Middle frontal gyrus (tissue), 1 donor: ENCODE data around the gene CCDC106.

Source experiments
- DNase-seq: peaks from one replicate; pipeline ENCODE4 v3.0.0-alpha.2; 2015; ENCODE audit warnings: low spot score; ENCODE audit errors: extremely low spot score

CCDC106 gene

DNA sequence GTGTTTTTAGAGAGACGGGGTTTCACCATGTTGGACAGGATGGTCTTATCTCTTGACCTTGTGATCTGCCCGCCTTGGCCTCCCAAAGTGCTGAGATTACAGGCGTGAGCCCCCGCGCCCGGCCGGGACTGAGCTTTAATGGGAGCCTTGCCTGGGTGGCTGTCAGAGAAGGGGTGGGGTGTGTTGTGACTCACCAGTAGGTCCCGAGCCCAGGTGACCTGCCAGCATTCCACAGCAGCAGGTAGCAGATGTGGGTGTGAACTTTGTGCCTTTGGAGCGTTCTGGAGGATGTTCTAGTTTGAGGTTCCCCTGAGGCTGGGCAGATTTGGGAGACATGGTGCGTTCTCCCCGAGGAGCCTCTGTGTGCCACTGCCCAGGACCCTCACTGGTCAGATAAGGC is 19.9 kb downstream of the CCDC106 start:
- no peak for DNase-seq

DNA sequence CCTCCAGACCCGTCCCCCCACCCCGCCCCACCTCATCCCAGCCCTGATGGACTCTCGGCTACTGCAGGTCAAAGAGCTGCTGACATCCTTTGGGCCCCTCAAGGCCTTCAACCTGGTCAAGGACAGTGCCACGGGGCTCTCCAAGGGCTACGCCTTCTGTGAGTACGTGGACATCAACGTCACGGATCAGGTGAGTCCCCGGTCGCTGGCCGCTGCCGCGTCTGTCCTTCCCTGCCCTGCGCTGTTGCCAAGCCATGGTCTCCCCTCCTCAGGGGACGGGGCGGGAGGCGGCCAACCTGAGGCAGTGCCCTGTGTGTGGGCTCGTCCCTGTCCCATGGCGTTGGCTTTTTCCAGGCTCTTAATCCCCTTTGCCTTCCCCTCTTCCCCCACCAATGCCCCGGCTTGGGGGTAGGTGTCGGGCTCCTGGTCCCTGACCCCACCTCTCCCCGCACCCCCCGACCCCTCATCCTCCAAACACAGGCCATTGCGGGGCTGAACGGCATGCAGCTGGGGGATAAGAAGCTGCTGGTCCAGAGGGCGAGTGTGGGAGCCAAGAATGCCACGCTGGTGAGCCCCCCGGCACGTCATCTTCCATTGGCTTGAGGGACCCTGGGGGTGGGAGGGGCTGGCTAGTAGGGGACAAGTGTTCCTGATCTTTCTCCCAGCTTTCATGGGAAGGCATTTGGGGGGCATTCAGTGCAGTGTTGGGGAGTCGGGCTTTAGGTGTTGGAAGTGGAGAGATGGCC is 20.8 kb downstream of the CCDC106 start:
- no peak for DNase-seq

DNA sequence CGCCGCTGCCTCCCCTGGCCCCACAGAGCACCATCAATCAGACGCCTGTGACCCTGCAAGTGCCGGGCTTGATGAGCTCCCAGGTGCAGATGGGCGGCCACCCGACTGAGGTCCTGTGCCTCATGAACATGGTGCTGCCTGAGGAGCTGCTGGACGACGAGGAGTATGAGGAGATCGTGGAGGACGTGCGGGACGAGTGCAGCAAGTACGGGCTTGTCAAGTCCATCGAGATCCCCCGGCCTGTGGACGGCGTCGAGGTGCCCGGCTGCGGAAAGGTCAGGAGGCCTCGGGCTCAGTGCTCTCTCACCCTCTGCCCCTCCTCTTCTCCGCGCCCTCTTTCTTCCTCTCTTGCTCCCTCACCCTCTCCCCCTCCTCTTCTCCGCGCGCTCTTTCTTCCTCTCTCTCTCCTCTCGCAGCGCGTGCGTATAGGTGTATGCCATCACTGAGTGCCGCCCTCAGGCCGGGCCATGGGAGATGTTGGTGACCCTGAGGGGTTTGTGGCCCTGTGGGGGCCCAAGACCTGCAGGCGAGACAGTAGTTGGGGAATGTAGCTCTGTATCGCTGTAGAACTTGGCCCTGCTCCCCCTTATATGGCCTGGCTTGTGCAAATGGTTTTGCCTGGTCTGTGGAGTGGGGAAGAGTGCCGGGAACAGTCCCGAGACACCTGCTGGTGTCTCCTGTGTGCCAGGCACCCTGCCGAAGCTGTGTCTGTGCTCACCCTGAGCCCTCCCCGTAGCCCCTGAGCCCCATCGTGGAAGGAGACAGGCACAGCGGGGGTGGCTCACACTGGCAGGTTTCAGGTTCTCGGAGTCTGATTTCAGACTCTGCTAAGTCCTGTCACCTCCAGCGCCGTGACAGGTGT is 21.6 kb downstream of the CCDC106 start:
- DNase-seq: no peak

GRCh38 chr19:55670280-55671053 is 22.5 kb downstream of the CCDC106 start:
- DNase-seq: no peak

DNA sequence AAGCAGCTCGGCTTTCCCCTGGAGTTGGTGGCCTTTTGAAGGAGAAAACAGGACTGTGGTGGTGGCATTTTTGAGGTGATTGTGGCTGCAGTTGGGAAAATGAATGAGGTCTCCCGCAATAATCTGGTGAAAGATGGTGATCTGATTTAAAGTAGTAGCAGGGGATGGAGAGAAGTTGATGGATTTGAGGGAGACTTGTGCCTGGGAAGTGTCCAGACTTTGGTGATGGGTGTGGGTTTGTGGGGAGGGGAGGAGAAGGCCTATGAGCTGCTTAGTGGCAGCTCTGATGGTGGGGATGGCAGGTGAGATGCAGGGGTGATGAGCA is 23.0 kb downstream of the CCDC106 start:
- no peak for DNase-seq

DNA sequence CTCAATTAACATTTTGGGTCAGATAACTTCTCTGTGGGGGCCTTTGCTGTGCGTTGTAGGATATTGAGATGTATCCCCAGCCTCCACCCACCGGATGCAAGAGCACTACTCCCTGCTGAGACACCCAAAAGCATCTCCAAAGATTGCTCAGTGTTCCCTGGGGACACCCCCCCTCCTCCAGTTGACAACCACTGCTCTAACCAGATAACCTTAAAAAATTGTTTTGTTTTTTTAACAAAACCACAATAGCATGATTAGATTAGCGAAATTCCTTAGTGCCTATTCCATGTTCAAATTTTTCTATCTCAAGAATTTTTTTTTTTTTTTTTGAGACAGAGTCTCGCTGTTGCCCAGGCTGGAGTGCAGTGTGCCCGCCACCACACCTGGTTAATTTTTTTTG is 24.4 kb downstream of the CCDC106 start:
- no peak for DNase-seq

GRCh38 chr19:55673465-55673864 is 25.5 kb downstream of the CCDC106 start:
- DNase-seq: no peak

GRCh38 chr19:55673889-55674288 is 25.9 kb downstream of the CCDC106 start:
- no peak for DNase-seq

DNA sequence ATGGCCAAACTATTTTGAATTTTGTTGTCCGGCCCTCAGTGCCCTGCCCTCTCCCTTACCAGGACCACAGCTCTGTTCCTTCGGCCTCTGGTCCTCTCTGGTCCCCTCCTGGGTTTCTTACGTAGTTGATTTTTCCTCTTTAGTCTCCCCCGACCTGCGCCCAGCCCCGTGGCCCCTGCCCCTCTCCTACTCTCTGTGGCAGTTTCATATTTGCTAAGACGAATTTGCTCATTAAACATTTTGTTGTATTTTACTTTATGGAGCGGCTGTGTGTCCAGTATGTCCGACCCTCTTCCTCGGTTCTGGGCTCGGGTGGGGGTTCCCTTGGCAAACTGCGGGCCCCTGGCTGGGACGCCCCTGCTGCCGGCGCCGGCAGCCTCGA is 26.4 kb downstream of the CCDC106 start:
- DNase-seq: no peak

- peak; percentile 92 for DNase-seq
Observed at GRCh38 chr19:55674841-55675660, 27.0 kb downstream of the CCDC106 start, which contains the start of gene EPN1. Gene EPN1 (plus strand): TSS chr19:55675226. CDS start chr19:55678628, 3,402 bp downstream.

DNA sequence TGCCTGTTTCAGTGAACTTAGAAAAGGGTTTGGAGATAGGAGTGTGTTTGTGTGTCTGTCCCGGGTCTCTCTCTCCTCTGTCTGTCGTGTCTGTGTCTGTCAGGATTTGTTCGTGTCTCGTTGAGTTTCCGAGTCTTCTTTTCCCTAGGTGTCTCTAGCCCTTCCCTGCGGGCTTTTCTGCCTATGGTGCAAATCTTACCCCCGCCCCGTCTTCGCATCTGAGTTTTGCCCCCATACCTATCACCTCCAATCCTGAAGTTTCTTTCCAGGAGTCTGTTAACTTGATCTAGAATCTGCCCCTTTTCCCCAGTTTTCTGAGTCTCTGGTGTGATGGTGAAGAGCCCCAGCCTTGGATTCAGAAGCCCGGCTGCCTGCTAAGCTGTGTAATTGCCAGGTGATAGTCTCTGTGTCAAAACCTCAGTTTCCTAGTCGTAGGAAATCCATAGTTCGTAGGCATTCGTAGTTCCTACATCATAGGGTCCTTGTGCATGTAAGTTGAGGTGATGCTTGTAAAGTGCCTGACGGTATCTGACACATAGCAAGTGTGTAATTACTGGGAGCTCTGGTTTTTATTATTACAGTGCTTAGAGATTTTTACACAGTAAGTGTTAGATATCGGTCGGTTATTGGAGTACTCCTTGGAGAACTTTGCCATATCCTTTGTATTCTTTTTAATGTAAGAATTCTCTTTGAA is 27.8 kb downstream of the CCDC106 start:
- DNase-seq: no peak

DNA sequence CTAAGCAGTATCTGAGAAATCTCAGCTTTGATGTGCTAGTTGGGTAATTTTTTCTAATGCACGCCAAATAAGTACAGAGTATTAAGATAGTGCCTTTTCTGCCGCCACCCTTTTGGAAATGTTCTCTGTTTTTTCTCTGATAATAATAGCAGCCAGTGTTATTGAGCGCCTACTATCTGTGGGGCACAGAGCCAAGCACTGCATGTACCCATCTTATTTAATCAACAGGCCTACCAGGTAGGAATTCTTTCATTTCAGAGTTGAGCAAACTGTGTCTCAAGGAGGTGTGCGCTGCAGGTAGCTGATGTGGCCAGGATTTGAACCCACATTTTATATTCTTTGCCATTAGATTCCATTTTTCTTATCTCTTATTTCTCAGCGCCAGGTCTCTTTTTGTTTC is 28.4 kb downstream of the CCDC106 start:
- DNase-seq: no peak

DNA sequence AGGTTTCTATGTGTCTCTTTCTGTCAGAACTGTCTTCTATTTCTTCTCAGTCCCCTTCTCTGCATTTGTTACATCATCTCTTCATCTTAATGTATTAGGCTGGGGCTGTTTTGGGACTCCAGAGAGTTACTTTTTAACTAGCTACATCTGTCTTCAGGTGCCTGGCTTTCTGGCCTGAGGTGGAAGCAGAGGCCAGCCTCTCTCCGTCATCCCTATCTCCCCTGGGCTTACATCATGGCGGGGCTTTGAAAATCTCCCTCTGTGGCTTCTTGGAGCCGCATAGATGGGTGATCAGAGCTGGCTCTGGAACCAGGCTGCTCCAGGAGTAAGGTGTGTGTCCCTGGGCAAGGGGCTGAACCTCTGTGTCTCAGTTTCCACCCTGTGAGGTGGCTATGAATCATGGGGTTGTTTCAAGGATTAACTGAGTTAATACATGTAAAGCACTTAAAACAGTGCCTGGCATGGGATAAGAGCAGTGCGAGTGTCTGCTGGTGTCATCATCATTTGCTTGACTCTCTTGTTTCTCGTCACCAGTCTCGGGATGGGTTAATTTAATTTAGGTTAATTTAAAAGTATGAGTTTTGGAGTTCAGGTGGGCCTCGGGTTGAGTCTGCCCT is 29.0 kb downstream of the CCDC106 start:
- no peak for DNase-seq

GRCh38 chr19:55677572-55678028 is 29.6 kb downstream of the CCDC106 start:
- DNase-seq: no peak

- no peak for DNase-seq
Observed at GRCh38 chr19:55678121-55678671, 30.2 kb downstream of the CCDC106 start.

DNA sequence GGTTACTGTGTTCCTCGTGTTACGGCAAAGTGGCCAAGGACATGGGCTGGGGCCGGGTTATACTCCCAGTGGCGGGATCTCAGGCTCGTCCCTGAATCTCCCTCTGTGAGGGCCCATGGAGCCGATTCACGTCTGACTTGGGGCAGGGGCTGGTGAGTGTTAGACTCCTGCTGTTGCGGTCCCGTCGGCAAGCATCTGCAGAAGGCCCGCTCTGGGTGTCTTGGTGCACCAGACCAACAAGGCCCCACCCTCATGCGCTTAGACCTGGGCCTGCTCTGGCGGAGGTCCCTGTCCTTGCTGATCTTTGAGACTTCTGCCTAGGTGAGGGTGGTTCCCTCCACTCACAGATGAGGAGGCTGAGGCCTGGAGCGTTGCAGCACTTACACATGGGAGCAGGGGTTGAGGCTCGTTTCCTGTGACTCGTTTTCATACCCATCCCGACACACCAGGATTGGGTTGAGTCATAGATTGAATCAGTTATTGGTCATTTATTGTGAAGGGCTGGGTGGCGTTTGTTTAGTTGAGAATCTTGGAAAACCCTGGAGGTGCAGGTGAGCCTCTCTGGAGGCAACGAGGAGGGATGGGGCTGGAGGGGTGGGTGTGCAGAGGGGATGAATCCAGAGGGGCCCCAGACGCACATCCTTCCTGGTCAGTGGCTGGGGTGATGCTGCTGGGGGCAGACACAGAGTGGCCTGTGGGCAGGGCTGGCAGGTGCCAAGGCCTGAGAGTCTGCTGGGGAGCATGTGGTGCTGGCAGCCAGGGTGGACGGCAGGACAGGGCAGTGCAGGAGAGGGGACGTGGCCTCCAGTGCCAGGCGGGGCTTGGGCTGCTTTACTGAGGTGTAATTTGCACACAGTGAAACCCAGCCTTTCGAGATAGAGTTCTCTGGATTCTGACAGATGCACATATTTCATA is 31.6 kb downstream of the CCDC106 start:
- no peak for DNase-seq

GRCh38 chr19:55680339-55681130 is 32.5 kb downstream of the CCDC106 start:
- no peak for DNase-seq
